CD4-positive, alpha-beta T cell treated with Interleukin-17A for 4 hours (primary cell): ENCODE results near the gene ARHGEF33.
"Not testable (repeated sequence)": the region's sequence is repeated elsewhere in the genome, so short reads cannot be mapped to it uniquely, and the experiment has no call there.

Experiments used
- DNase-seq: peaks from one replicate; pipeline ENCODE4 v3.0.0-alpha.2; 2020; ENCODE audit warnings: mixed read lengths

The ARHGEF33 gene

GRCh38 chr2:38912619-38913018 lies 22.9 kb downstream of the ARHGEF33 start:
- no peak for DNase-seq

- DNase-seq: no peak
Observed at GRCh38 chr2:38922389-38922788, 32.7 kb downstream of the ARHGEF33 start.

GRCh38 chr2:38922902-38923301 lies 33.2 kb downstream of the ARHGEF33 start:
- no peak for DNase-seq

- DNase-seq: no peak
Observed at GRCh38 chr2:38925982-38926381, 36.3 kb downstream of the ARHGEF33 start.

- DNase-seq: no peak
Observed at GRCh38 chr2:38930600-38930999, 40.9 kb downstream of the ARHGEF33 start.

- DNase-seq: no peak
Observed at GRCh38 chr2:38932586-38932985, 42.9 kb downstream of the ARHGEF33 start.

GRCh38 chr2:38933653-38934052 lies 44.0 kb downstream of the ARHGEF33 start:
- DNase-seq: no peak

- no peak for DNase-seq
Observed at GRCh38 chr2:38934742-38935141, 45.1 kb downstream of the ARHGEF33 start.

- DNase-seq: no peak
Observed at GRCh38 chr2:38935568-38936172, 46.0 kb downstream of the ARHGEF33 start.

GRCh38 chr2:38936516-38936915 lies 46.8 kb downstream of the ARHGEF33 start:
- not testable (repeated sequence) for DNase-seq

GRCh38 chr2:38937548-38937947 lies 47.9 kb downstream of the ARHGEF33 start:
- DNase-seq: no peak

GRCh38 chr2:38940746-38941145 lies 51.1 kb downstream of the ARHGEF33 start:
- no peak for DNase-seq

GRCh38 chr2:38943784-38944183 lies 54.1 kb downstream of the ARHGEF33 start:
- DNase-seq: no peak

- no peak for DNase-seq
Observed at GRCh38 chr2:38945372-38945771, 55.7 kb downstream of the ARHGEF33 start.

- no peak for DNase-seq
Observed at GRCh38 chr2:38945911-38946310, 56.2 kb downstream of the ARHGEF33 start.

- DNase-seq: peak; percentile 67
Observed at GRCh38 chr2:38947241-38948239, 57.9 kb downstream of the ARHGEF33 start.

GRCh38 chr2:38948387-38948882 lies 58.8 kb downstream of the ARHGEF33 start:
- no peak for DNase-seq

GRCh38 chr2:38948995-38949394 lies 59.3 kb downstream of the ARHGEF33 start:
- DNase-seq: no peak

- DNase-seq: no peak
Observed at GRCh38 chr2:38951766-38952165, 62.1 kb downstream of the ARHGEF33 start.

- DNase-seq: no peak
Observed at GRCh38 chr2:38957972-38958371, 68.3 kb downstream of the ARHGEF33 start.

- DNase-seq: no peak
Observed at GRCh38 chr2:38959466-38959865, 69.8 kb downstream of the ARHGEF33 start.

GRCh38 chr2:38959938-38960608 lies 70.4 kb downstream of the ARHGEF33 start:
- DNase-seq: peak; percentile 63

- no peak for DNase-seq
Observed at GRCh38 chr2:38960609-38961320, 71.1 kb downstream of the ARHGEF33 start.
